ENCODE measurements around the gene MAP2.
"Not testable (repeated sequence)": the region's sequence is repeated elsewhere in the genome, so short reads cannot be mapped to it uniquely, and the experiment has no call there.

DNA sequence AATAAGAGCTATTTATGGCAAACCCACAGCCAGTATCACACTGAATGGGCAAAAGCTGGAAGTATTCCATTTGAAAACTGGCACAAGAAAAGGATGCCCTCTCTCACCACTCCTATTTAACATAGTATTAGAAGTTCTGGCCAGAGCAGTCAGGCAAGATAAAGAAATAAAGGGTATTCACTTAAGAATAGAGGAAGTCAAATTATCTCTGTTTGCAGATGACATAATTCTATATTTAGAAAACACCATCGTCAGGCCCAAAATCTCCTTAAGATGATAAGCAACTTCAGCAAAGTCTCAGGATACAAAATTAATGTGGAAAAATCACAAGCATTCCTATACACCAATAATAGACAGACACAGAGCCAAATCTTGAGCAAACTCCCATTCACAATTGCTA lies 68.4 kb downstream of the MAP2 start:
- not testable (repeated sequence) for TF ChIP-seq POLR2A (IDR thresholded peaks at IDR 0.05; ENCODE audit: control extremely low read depth in 1 of 2, low read depth in 2 of 2, low read length in 2 of 2); POU5F1 (IDR thresholded peaks at IDR 0.05; ENCODE audit: low read depth, low read length); POLR2AphosphoS5 (IDR thresholded peaks at IDR 0.05; ENCODE audit: low read depth, low read length); TAF1 (IDR thresholded peaks at IDR 0.05; ENCODE audit: low read depth, low read length); HDAC2 (IDR thresholded peaks at IDR 0.05; ENCODE audit: borderline replicate concordance in 1 of 2, low read depth in 2 of 2, low read length in 2 of 2); SUZ12 (IDR thresholded peaks at IDR 0.05; ENCODE audit: low read length); JUN (IDR thresholded peaks at IDR 0.05; ENCODE audit: low read depth, low read length)
- TF ChIP-seq, protein P1, sequence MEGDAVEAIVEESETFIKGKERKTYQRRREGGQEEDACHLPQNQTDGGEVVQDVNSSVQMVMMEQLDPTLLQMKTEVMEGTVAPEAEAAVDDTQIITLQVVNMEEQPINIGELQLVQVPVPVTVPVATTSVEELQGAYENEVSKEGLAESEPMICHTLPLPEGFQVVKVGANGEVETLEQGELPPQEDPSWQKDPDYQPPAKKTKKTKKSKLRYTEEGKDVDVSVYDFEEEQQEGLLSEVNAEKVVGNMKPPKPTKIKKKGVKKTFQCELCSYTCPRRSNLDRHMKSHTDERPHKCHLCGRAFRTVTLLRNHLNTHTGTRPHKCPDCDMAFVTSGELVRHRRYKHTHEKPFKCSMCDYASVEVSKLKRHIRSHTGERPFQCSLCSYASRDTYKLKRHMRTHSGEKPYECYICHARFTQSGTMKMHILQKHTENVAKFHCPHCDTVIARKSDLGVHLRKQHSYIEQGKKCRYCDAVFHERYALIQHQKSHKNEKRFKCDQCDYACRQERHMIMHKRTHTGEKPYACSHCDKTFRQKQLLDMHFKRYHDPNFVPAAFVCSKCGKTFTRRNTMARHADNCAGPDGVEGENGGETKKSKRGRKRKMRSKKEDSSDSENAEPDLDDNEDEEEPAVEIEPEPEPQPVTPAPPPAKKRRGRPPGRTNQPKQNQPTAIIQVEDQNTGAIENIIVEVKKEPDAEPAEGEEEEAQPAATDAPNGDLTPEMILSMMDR (IDR thresholded peaks at IDR 0.05; ENCODE audit: control extremely low read depth in 1 of 3, insufficient read depth in 1 of 3, low read depth in 1 of 3, low read length in 3 of 3): not testable (repeated sequence)
- TF ChIP-seq, protein P2, sequence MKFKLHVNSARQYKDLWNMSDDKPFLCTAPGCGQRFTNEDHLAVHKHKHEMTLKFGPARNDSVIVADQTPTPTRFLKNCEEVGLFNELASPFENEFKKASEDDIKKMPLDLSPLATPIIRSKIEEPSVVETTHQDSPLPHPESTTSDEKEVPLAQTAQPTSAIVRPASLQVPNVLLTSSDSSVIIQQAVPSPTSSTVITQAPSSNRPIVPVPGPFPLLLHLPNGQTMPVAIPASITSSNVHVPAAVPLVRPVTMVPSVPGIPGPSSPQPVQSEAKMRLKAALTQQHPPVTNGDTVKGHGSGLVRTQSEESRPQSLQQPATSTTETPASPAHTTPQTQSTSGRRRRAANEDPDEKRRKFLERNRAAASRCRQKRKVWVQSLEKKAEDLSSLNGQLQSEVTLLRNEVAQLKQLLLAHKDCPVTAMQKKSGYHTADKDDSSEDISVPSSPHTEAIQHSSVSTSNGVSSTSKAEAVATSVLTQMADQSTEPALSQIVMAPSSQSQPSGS (IDR thresholded peaks at IDR 0.05; ENCODE audit: low read length): not testable (repeated sequence)

Data from H1 (cell line).